Renal cortex interstitium (tissue), 11 donors: ENCODE data around the gene TBC1D21. TPM values are rescaled to one million over a fixed set of nuclear protein-coding genes. Genes with fewer than 3 reads are reported as not detected.
A peak's percentile ranks its signal among the peaks of the same experiment; 100 is the strongest.

Experiments used
- DNase-seq, 11 donors: peaks; one replicate each; pipeline ENCODE4 v3.0.0-alpha.2; 2013; ENCODE audit warnings: low read depth in 9 of 11, low spot score in 4 of 11; ENCODE audit errors: extremely low read depth in 1 of 11
- polyA plus RNA-seq, 3 donors: library from polyadenylated mRNA; unstranded; fragments of 120-200 nt; gene quantifications; one replicate each; pipeline ENCODE4 v1.2.1, GENCODE V29; 2013; ENCODE audit not compliant: insufficient read length in 3 of 3

TBC1D21 gene
- polyA plus RNA-seq, 3 donors: not detected

DNA sequence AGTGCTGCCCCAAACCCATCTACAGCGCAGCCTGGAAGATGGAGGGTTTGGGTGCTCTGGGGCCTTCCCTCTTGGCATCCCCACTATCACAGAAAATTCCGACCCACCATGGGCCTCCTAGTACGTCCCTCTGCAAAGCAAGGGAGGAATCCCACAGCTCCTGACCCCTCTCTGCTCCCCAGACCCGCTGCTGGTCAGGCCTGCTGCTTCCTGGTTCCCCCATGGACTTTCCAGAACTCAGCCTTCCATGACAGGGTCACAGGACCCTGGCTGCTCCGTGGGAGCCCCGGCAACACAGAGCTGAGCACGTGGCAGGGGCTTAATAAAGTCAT is 49.8 kb downstream of the TBC1D21 start:
- DNase-seq: no peak

DNA sequence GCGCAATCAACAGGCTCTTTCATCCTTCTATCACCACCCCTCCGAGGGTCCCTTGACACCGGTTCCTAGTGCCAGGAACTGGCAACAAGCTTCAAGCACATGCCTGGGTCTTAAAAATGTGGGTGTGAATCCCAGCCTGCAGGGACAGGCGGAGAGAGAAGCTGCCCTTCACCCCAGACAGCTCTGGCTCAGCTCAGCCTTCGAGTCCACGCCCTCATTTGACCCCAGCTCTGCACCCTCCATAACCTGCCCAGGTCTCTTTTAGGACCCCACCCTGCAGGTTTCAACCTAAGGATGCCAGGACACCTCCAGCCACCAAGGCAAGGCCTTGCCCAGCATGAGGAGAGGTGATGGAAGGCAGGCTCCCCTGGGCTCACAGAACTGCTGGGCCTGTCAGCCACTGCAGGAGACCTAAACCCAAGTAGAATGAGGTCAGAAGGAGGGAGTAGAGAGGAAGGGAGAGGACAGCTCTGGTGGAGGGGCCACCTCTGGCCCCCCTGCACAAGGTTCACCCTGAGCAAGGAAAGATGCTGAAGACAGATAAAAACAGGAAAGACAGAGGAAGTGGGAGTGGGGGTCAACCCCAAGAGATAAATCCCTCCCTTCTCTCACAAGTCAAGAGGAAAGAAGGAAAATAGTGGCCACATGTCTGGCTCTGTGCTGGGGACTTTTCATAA is 50.3 kb downstream of the TBC1D21 start:
- DNase-seq: no peak

- no peak for DNase-seq
Measured at GRCh38 chr15:73924171-73924921, 51.0 kb downstream of the TBC1D21 start.

DNA sequence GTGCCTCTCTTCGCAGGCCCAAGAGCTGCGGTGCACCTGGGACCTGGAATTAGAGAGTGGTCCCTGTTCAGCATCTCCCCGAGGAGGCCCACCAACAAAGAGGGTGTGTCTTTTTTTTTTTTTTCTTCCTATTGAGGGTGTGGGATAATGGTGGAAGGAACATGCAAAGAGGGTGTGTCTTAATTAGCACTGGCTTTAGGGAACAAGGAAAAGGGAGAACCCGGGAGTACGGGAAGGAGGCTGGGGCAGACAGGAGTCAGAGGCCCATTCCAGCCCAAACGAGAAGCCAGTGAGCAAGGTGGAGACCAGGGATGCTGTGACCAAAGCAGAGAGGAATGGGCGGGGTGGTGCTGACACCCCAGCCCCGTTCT is 52.5 kb downstream of the TBC1D21 start:
- DNase-seq: no peak

GRCh38 chr15:73926219-73927002 is 53.0 kb downstream of the TBC1D21 start, which contains the start of gene LOXL1:
LOXL1 (plus strand) TSS chr15:73926462; CDS start chr15:73926784, 322 bp downstream.
- DNase-seq: peak in 8 of 11 donors; percentile 66 to 70 (median 70)

- peak in 2 of 11 donors; percentile 44 to 54 for DNase-seq
Measured at GRCh38 chr15:73927003-73927475, 53.7 kb downstream of the TBC1D21 start.

DNA sequence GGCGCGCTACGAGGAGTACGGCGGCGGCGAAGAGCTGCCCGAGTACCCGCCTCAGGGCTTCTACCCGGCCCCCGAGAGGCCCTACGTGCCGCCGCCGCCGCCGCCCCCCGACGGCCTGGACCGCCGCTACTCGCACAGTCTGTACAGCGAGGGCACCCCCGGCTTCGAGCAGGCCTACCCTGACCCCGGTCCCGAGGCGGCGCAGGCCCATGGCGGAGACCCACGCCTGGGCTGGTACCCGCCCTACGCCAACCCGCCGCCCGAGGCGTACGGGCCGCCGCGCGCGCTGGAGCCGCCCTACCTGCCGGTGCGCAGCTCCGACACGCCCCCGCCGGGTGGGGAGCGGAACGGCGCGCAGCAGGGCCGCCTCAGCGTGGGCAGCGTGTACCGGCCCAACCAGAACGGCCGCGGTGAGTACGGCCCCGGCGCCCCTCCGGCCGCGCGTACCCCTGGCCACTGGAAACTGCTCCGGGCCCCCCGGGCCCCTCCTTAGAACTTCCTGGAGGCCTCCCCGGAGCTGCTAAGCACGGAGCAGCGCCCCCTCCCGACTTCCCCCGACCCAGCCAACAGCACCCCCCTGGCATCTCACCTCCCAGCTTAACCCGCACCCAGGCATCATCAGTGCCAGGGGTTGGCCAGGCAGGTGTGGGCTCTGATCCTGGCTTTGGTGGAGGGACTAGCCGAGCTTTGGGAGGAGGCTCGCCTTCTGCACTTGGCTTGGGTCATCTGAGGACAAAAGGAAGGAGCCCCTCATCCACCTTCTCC is 54.3 kb downstream of the TBC1D21 start:
- DNase-seq: peak in 2 of 11 donors; percentile 45 to 50

GRCh38 chr15:73928241-73928579 is 54.8 kb downstream of the TBC1D21 start:
- DNase-seq: no peak

DNA sequence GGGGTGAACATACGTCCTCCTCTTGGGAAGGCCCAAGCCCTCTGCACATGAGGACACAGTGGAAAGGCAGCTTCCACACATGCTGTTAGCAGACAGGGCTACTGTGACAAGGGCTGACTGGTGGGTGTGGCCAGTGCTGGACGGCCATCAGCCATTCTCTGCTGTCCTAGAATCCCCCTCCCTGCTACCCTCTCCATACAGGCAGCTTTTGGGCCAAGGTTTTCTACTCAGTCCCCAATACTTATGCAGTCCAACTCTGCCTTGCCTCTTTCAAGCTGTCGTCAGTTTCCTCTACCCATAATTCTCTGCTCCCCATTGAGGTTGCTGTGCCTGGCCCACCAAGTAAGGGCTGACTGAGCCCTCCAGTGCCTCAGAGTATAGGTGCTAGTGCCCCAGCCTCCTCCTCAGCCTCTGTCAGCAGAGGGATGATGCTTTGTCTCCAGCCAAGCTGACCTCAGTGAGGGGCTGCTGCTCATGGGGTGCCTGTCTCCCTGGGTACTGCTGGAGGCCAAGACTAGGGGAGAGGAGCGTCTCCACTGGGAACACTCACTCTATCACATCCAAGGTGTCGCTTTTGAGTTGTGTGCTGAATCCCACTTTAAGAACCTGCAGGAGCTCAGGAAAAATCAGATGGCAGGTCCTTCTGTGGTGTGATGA is 55.7 kb downstream of the TBC1D21 start:
- DNase-seq: no peak

- no peak for DNase-seq
Measured at GRCh38 chr15:73930371-73930770, 57.0 kb downstream of the TBC1D21 start.

GRCh38 chr15:73930790-73931281 is 57.5 kb downstream of the TBC1D21 start:
- no peak for DNase-seq

DNA sequence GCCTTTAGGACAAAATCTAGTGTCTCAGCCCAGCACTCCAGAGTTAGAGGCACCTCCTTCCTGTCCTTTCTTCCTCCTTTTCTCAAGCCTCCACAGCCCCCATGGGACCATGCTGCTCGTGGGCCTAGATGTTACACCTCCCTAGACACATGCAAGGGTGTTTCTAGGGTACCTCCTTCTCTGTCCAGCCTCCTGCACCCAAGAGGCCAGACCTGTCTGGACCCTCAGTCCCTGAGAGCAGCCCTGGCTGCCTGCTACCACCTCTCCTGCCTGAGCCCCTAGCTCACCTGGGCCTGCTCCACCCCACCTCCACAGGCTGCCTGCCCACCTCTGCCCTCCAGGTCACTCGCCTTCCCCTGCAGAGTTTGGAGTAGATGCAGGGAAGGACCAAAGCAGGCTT is 58.1 kb downstream of the TBC1D21 start:
- DNase-seq: no peak

DNA sequence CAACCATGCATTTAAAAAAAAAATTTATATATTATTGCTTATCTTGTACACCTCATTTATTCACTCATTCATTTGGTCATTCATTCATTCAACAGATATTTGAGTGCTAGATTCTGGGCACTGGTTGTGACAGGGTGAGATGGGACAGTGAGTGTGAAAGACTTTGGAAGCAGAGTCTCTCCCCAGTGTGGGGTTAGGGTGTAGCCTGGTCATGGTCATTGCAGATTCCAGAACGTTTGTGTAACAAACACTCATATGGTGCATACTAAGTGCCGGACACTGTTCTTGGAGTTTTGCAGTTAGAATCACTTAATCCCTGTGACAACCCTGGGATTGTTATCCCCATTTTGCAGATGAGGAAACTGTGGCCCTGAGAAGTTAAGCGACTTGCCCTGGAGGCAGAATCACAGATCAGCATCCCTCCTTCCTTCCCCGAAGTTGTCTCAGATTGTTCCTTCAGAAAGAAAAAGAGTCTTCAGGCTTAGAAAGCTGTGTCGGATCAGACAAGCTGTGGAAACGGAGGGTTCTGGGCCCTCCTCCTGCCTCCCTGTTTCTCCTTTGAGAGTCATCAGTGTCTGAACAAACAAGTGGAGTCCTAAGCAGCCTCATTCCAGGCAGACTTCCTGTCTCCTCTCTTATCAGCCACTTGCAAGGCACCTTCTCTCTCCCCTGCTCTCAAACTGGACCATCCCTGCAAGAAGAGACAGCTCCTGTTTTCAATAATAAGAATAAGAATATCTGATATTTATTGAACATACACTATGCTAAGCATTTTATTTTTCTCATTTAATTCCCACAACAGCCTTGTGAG is 59.2 kb downstream of the TBC1D21 start:
- no peak for DNase-seq

GRCh38 chr15:73934281-73934680 is 60.9 kb downstream of the TBC1D21 start:
- no peak for DNase-seq

DNA sequence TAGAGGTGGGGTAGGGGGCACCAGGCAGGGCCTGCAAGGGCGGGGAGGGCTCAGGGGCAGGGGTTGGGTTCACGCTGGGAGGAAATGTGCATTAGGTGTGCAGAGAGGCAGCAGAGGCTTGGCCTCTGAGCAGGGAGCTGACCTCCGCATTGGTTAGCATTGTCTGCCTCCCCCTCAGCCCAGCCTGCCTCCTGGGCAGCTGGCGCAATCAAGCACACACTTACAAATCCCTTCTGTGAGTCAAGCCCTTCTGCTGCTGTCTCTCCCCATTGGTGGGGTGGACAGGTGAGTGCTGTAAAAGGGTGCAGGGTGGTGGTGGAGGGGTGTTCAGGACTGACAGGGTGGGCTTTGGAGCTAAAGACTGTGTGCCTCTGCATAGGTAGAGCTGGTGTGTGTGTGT is 62.2 kb downstream of the TBC1D21 start:
- DNase-seq: no peak

DNA sequence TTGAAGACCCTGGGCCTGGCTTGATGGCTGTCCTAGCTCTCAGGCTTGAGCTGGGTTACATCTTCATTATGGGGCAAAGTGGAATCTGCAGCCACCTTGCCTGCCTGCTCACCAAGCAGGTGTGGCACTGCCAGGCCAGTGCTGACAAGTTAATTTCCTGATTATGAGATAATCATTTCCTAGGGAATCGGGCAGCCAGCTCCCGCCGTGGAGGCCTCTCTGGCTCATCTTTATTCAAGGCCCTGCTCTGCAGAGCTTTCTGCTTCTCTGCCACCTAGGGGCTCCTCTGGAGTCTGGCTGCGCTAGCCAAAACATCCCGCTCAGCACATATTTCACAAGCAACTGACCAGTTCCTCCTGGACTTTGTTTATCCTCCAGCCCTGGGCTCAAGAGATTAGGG is 62.8 kb downstream of the TBC1D21 start:
- no peak for DNase-seq

- DNase-seq: no peak
Measured at GRCh38 chr15:73936588-73937290, 63.4 kb downstream of the TBC1D21 start.
